NCI-H2196 (cell line): ENCODE results near the gene COL13A1.

Source experiments
- DNase-seq: peaks from one replicate; lab custom pipeline; 2025; ENCODE audit not compliant: unreplicated experiment; lab: John Stamatoyannopoulos, UW

COL13A1 gene

GRCh38 chr10:69845574-69846292 is 44.0 kb downstream of the COL13A1 start:
- DNase-seq, result peak; percentile 35

GRCh38 chr10:69846293-69846921 is 44.7 kb downstream of the COL13A1 start:
- DNase-seq, result no peak

- no peak for DNase-seq
Observed at GRCh38 chr10:69847458-69847857, 45.8 kb downstream of the COL13A1 start.

DNA sequence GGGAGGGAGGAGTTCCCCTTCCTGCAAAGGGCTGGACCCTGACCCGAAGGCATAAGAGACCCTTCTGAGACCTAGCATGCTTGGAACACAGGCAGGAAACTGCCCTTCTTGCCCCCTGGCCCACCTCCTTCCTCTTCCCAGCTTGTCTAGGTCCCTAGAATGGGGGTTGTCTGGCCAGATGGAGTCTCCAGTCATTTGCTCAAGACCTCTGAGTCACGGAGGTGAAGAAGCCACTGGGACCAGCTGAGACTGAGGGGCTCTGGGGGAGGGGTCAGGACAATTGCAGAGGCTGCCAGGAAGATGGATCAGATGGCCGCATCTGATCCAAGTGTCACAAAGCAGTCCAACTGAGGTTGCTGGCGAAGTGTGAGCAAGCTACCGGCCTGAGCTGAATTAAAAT is 46.2 kb downstream of the COL13A1 start:
- no peak for DNase-seq

DNA sequence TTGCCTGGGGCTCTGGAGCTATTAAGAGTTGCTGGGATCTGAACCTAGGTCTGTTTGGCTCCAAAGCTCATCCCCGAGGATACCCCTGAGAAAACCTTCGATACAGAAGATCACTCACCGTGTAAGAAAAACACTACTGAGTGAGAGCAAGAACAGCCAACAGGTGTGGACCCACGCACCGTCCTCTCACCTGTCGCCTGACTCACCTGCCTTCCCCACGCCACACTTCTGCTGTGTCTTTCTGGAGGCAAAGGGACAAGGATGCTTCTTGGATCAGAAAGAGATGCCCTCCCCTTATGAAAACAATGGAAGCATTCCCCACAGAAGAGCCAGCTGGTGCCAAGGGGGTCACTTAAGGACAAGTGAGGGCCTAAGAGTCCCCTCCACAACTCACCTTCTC is 46.7 kb downstream of the COL13A1 start:
- DNase-seq, result no peak

DNA sequence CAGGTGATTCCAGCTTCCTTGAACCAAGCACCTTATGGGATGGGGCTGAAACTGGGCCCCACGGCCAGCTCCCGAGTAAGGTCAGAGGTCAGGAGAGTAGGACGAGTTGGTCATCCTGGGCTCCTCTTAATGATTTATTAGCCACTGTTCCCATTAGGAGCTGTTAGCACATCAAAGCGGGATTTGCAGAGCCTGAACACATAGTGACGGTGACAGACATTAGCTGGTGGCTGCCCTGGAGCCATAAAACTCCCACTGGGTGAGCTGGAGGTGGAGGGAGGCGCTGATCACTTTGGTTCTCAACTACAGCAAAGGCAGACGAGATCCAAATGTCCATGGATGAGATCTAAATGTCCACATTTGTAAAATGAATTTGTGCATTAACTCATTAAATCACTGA is 48.1 kb downstream of the COL13A1 start:
- no peak for DNase-seq

DNA sequence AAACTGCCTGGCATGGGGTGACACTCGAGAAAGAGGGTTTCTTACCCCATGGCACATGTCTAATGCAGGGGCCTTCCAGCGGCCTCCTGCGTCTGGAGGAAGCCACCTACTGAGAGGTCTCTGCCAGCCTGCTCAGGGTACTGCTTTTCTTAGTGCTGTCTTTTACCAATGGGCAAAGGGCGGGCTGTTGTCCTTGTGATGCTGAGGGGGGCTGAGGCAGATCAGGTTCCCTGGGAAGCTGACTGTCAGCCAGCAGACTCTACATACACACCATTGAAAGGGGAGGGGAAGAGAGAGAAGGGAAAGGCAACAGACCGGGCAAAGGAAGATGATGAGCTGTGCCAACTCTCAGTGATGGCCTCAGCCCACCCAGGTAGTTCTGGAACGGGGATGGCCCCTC is 48.7 kb downstream of the COL13A1 start:
- no peak for DNase-seq

DNA sequence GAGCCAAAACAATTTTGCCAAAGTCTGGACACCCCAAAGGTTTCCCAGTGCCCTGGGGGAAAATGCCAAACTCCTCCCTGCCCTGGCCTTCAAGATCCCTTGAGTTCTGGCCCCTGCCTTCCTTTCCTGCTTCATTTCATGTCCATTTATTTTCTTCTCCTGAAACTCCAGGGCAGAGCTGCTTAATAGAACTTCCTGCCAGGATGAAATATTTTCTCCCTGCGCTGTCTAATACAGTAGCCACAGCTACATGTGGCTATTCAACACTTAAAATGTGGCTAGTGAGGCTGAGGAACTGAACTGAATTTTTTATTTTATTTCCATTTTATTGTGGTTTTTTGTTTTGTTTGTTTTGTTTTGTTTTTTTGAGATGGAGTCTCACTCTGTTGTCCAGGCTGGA is 49.6 kb downstream of the COL13A1 start:
- no peak for DNase-seq

DNA sequence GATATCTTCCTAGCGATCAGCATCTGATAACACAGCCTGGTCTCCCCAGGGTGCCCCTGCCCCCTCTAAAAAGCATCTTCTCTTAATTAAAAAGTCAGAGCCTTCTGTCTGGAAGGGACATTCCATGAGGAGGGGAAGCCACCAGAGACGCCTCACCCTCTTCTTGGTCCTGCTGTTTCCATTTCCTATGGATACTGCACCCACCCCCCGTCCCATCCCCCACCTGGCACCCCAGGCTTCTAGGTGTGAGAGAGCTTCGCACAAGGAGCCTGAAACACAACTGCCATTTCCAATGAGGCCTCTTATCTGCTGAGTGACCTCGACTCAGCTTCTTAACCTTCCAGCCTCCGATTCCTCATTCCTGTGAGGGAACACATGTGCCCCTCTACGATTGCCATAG is 51.4 kb downstream of the COL13A1 start:
- no peak for DNase-seq

DNA sequence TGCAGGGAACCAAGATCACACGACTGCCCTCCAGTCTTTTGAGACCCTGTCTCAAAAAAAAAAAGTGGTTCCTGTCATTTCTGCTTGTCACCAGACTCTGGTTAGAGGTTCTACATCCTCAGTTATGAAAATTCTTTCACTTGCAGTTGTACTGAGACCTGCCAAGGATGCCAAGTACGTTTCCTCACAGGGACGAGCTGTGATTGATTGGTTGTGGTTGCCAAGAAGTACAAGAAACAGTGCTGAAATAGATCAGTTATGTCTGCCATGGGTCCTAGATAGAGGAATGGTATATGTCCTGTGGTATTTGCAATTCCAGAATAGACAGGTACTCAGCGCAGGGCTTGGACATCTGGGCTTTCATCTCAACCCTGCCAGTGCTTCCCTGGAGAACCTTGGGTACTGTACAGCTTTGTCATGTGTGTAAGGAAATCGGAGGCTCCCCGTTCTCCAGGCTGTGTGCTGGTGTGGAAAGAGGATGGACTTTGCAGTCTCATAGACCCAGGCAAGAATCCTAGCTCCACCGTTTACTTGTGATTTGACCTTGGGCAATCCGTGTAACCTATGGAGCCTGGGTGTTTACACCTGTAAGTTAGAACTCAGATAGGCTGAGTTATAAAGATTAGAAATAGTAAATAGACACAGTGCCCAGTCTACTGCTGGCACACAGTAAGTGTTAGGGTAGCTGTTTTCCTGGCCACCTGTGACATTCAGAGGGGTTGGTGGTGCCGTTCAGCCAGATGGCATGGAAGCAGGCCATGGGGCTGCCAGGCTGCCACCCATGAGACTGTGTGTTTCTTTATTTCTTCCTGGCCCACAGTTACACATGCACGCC is 53.0 kb downstream of the COL13A1 start:
- no peak for DNase-seq

DNA sequence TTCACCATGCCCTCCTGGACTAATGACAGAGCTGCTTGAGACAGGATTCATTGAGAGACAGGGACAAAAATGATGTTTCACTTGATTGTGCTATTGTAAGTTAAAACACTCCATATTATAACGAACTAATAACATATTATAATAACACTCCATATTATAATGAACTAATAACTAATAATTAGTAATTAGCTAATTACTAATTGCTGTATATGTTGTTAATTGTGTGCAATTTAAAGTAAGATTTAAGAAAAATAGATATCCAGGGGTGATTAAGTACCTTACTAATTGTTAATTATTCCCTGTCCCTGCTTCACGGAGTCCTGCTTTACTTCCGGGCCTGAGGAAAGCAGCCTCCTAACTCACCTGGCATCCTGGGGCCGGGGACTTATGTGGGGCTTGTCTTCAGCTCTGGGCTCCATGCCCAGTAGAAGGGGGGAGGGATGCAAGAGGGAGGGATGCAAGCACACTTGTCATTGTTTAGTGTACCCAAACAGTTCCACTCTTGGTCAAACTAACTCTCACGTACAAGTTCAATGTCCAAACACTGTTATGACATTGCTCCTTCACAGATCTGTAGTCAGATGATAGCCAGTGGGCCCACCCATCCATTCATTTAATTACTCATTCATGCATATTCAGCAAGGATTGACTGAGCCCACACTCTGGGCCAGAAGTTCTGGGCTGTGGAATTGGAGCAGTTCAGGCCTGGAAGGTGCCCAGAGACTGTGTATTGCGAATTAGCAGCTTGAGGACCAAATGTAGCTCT is 53.8 kb downstream of the COL13A1 start:
- DNase-seq, result no peak

GRCh38 chr10:69856601-69857166 is 55.0 kb downstream of the COL13A1 start:
- DNase-seq, result no peak

- DNase-seq, result no peak
Observed at GRCh38 chr10:69858201-69858600, 56.5 kb downstream of the COL13A1 start.

GRCh38 chr10:69860271-69860670 is 58.6 kb downstream of the COL13A1 start:
- DNase-seq, result no peak

DNA sequence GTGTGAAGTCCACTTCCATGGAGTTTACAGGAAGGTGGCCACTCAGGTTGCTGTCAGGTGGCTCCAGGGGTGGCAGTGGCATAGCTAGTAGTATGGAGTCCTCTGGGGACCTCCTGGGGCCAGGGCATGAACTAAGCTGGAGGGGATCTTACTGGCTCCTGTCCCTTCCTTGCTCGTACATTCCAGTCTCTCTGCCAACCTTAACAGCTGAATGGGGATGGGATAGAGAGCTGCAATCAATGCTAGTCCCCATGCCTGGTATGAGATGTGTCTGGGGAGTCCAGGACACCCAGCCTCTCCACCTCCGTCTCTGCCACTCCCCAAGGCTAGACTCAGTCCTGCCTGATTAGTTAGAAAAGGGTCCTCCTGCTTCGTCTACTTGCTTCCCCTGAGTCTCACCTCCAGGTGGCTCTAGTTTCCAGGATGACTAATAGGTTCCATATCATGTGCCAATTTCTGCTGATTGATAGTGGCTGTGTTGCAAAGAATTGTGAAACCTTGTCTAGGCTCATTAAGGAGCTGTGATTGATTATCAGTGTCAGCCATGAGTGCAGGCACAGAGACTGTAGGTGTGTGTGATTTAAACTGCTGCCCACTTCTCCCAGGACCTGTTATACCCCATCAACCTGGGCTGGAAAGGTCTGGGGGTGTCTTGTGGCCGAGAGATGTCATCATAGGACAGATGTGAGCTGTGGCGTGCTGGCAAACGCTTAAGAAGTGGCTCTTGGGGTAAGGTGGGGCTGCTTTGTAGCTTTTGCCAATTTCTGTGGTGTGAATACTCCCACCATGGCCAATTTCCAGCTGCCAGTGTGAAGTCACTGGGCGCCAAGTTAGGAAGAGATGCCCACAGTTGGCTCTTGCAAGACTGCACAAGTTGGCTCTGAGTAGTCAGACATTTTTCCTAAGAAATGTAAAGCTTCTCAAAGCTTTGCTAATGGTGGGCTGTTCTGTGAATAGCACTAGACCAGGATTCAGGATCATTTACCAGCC is 59.8 kb downstream of the COL13A1 start:
- peak; percentile 36 for DNase-seq

- no peak for DNase-seq
Observed at GRCh38 chr10:69862882-69863530, 61.3 kb downstream of the COL13A1 start.

- no peak for DNase-seq
Observed at GRCh38 chr10:69863580-69863979, 61.9 kb downstream of the COL13A1 start.

GRCh38 chr10:69864321-69864720 is 62.6 kb downstream of the COL13A1 start:
- no peak for DNase-seq

DNA sequence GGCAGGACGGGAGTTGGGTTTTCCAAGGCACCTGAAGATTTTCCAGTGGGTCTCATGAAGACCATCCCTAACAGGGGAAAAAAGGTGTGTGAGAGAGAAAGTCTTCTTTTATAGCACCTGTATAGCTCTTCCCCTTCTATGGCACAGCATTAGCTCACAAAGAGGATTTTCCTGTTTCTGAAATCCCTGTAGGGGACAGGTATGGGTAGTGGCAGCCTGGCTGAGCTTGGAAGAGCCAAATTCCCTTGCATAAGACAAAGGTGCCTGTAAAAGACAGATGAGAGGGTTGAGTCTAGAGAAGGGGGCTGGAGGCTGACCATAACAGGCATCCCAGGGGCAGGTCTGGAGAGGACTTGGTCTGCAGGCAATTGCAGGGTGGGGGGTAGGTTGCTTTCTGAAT is 63.7 kb downstream of the COL13A1 start:
- no peak for DNase-seq
